Measurements from ENCODE around the gene SLC15A4.

The SLC15A4 gene

GRCh38 chr12:128844031-128844635 is 20.4 kb upstream of the SLC15A4 start:
- no peaks in the 10 kb centered on the region for H3K27me3 ChIP-seq (ENCODE audit: insufficient read depth, low read length, poor library complexity, severe bottlenecking)
- no peaks in the 10 kb centered on the region for H3K36me3 ChIP-seq (ENCODE audit: insufficient read depth, low read length)
- no peaks in the 10 kb centered on the region for H3K9me2 ChIP-seq (replicated peaks; ENCODE audit: low read depth, low read length)
- peaks cover 44% of the 10 kb centered on the region for H3K4me1 ChIP-seq (ENCODE audit: insufficient read depth, low read length, poor library complexity, severe bottlenecking)
- no peaks in the 10 kb centered on the region for H4K20me1 ChIP-seq (ENCODE audit: insufficient read depth, low read length, poor library complexity, severe bottlenecking)
- H3F3A ChIP-seq (ENCODE audit: low read depth): 0 out of 2 replicates have a peak, but pooled peaks cover 4% of the 10 kb centered on the region
- H2AFZ ChIP-seq (ENCODE audit: low read length): no peak overlapping the region
- no peaks in the 10 kb centered on the region for H3K9me3 ChIP-seq (ENCODE audit: insufficient read depth, low read depth, low read length)
- no peak overlapping the region for H3K4me3 ChIP-seq (ENCODE audit: low read length, poor library complexity, severe bottlenecking)
- peak; percentile 38 for TF ChIP-seq CTCF (conservative IDR thresholded peaks at IDR 0.05; ENCODE audit: low read length)
- TF ChIP-seq EZH2phosphoT487 (IDR thresholded peaks at IDR 0.05; ENCODE audit: borderline replicate concordance): no peak
- peak overlapping the region; percentile 54 for H3K9ac ChIP-seq (ENCODE audit: low read depth, low read length, poor library complexity, severe bottlenecking)
- H3K79me2 ChIP-seq (ENCODE audit: insufficient read depth, low read length): no peaks in the 10 kb centered on the region
- peak overlapping the region; percentile 65 for H3K4me2 ChIP-seq (ENCODE audit: low read depth, low read length, poor library complexity, severe bottlenecking)

- peaks cover 47% of the 10 kb centered on the region for H3K4me1 ChIP-seq (ENCODE audit: insufficient read depth, low read length, poor library complexity, severe bottlenecking)
- no peak overlapping the region for H3K9ac ChIP-seq (ENCODE audit: low read depth, low read length, poor library complexity, severe bottlenecking)
- 0 out of 2 replicates have a peak, but pooled peaks cover 4% of the 10 kb centered on the region for H3F3A ChIP-seq (ENCODE audit: low read depth)
- no peak overlapping the region for H2AFZ ChIP-seq (ENCODE audit: low read length)
- no peaks in the 10 kb centered on the region for H3K9me3 ChIP-seq (ENCODE audit: insufficient read depth, low read depth, low read length)
- no peaks in the 10 kb centered on the region for H3K79me2 ChIP-seq (ENCODE audit: insufficient read depth, low read length)
- H3K27me3 ChIP-seq (ENCODE audit: insufficient read depth, low read length, poor library complexity, severe bottlenecking): no peaks in the 10 kb centered on the region
- no peak for TF ChIP-seq EZH2phosphoT487 (IDR thresholded peaks at IDR 0.05; ENCODE audit: borderline replicate concordance)
- no peak for TF ChIP-seq CTCF (conservative IDR thresholded peaks at IDR 0.05; ENCODE audit: low read length)
- H3K9me2 ChIP-seq (replicated peaks; ENCODE audit: low read depth, low read length): no peaks in the 10 kb centered on the region
- peak overlapping the region; percentile 32 for H3K4me2 ChIP-seq (ENCODE audit: low read depth, low read length, poor library complexity, severe bottlenecking)
- H3K36me3 ChIP-seq (ENCODE audit: insufficient read depth, low read length): no peaks in the 10 kb centered on the region
- H3K4me3 ChIP-seq (ENCODE audit: low read length, poor library complexity, severe bottlenecking): no peak overlapping the region
- H4K20me1 ChIP-seq (ENCODE audit: insufficient read depth, low read length, poor library complexity, severe bottlenecking): no peaks in the 10 kb centered on the region
Measured at GRCh38 chr12:128843538-128843937, 19.8 kb upstream of the SLC15A4 start.

- Histone ChIP-seq H2AFZ (ENCODE audit: low read length) (no peak overlapping the region), H3K4me1 (ENCODE audit: insufficient read depth, low read length, poor library complexity, severe bottlenecking) (peaks cover 47% of the 10 kb centered on the region), H3K9ac (ENCODE audit: low read depth, low read length, poor library complexity, severe bottlenecking) (no peak overlapping the region), H3K36me3 (ENCODE audit: insufficient read depth, low read length) (no peaks in the 10 kb centered on the region), H3K27me3 (ENCODE audit: insufficient read depth, low read length, poor library complexity, severe bottlenecking) (no peaks in the 10 kb centered on the region), H3K79me2 (ENCODE audit: insufficient read depth, low read length) (no peaks in the 10 kb centered on the region), H3K4me2 (ENCODE audit: low read depth, low read length, poor library complexity, severe bottlenecking) (no peak overlapping the region), H3K9me3 (ENCODE audit: insufficient read depth, low read depth, low read length) (no peaks in the 10 kb centered on the region), H3K9me2 (replicated peaks; ENCODE audit: low read depth, low read length) (no peaks in the 10 kb centered on the region), H3F3A (ENCODE audit: low read depth) (0 out of 2 replicates have a peak, but pooled peaks cover 4% of the 10 kb centered on the region), H3K4me3 (ENCODE audit: low read length, poor library complexity, severe bottlenecking) (no peak overlapping the region), H4K20me1 (ENCODE audit: insufficient read depth, low read length, poor library complexity, severe bottlenecking) (no peaks in the 10 kb centered on the region)
- TF ChIP-seq CTCF (conservative IDR thresholded peaks at IDR 0.05; ENCODE audit: low read length) (no peak), EZH2phosphoT487 (IDR thresholded peaks at IDR 0.05; ENCODE audit: borderline replicate concordance) (no peak)
Measured at GRCh38 chr12:128842579-128842978, 18.8 kb upstream of the SLC15A4 start.
